OCI-LY1 (cell line): ENCODE measurements around the gene MED13.

Experiments used
- H2AFZ ChIP-seq: fragments of 200-600 bp; sonication (generic), shearing (Covaris generic); 2 replicates; pipeline ENCODE4 v1.6.0; 2014; ENCODE audit warnings: antibody characterized with exemption, mild to moderate bottlenecking, low read length
- H3F3A ChIP-seq: fragments of 200-600 bp; sonication (generic), shearing (Covaris generic); 2 replicates; pipeline ENCODE4 v1.6.0; 2014; ENCODE audit warnings: mild to moderate bottlenecking, antibody characterized with exemption, low read length, moderate library complexity; ENCODE audit not compliant: insufficient read depth
- H3K27ac ChIP-seq: fragments of 200-600 bp; sonication (generic); 2 replicates; pipeline ENCODE4 v1.5.1; 2014; ENCODE audit warnings: low read length, mixed run types, mild to moderate bottlenecking, low read depth; ENCODE audit not compliant: poor library complexity, severe bottlenecking
- H3K27me3 ChIP-seq: fragments of 200-600 bp; sonication (generic); 2 replicates; pipeline ENCODE4 v1.6.0; 2014; ENCODE audit warnings: antibody characterized with exemption, mild to moderate bottlenecking, low read length, moderate library complexity; ENCODE audit not compliant: insufficient read depth
- H3K36me3 ChIP-seq: fragments of 200-600 bp; sonication (generic); 2 replicates; pipeline ENCODE4 v1.6.1; 2014; ENCODE audit warnings: mild to moderate bottlenecking, antibody characterized with exemption, low read length, moderate library complexity, mixed read lengths; ENCODE audit not compliant: insufficient read depth
- H3K4me1 ChIP-seq: fragments of 200-600 bp; sonication (generic); 2 replicates; pipeline ENCODE4 v1.5.1; 2014; ENCODE audit warnings: mild to moderate bottlenecking, low read length, moderate library complexity; ENCODE audit not compliant: insufficient read depth, severe bottlenecking
- H3K4me2 ChIP-seq: fragments of 200-600 bp; sonication (generic), shearing (Covaris generic); 2 replicates; pipeline ENCODE4 v1.6.1; 2014; ENCODE audit warnings: low read length
- H3K4me3 ChIP-seq: fragments of 200-600 bp; sonication (generic); 2 replicates; pipeline ENCODE4 v1.5.1; 2014; ENCODE audit warnings: low read length, low read depth, mild to moderate bottlenecking, mixed read lengths; ENCODE audit not compliant: poor library complexity, severe bottlenecking
- H3K79me2 ChIP-seq: fragments of 200-600 bp; shearing (Covaris generic); 2 replicates; pipeline ENCODE4 v1.6.1; 2016; ENCODE audit warnings: mixed run types, low read length, mixed read lengths; ENCODE audit not compliant: insufficient read depth
- H3K9ac ChIP-seq: fragments of 200-600 bp; sonication (generic), shearing (Covaris generic); 2 replicates; pipeline ENCODE4 v1.6.1; 2014; ENCODE audit warnings: mild to moderate bottlenecking, low read length, mixed read lengths
- H3K9me2 ChIP-seq: fragments of 200-600 bp; sonication (generic), shearing (Covaris generic); 2 replicates; pipeline ENCODE4 v1.6.1; 2014; ENCODE audit warnings: low read depth, mild to moderate bottlenecking, low read length, mixed read lengths
- H3K9me3 ChIP-seq: fragments of 200-600 bp; shearing (Covaris generic); 2 replicates; pipeline ENCODE4 v1.6.1; 2014; ENCODE audit warnings: low read length, mixed read lengths
- H4K20me1 ChIP-seq: fragments of 200-600 bp; sonication (generic), shearing (Covaris generic); 2 replicates; pipeline ENCODE4 v1.6.0; 2016; ENCODE audit warnings: mild to moderate bottlenecking, low read length; ENCODE audit not compliant: insufficient read depth
- EZH2 ChIP-seq: fragments of 200-600 bp; sonication (generic), shearing (Covaris generic); IDR thresholded peaks from 2 replicates; pipeline ENCODE4 v1.8.0; 2017; ENCODE audit warnings: borderline replicate concordance, mixed run types, mild to moderate bottlenecking, antibody characterized with exemption, low read length, moderate library complexity, mixed read lengths
- TF ChIP-seq, protein P1 (sequence below): fragments of 200-600 bp; sonication (generic), shearing (Covaris generic); IDR thresholded peaks from 2 replicates; pipeline ENCODE4 v1.5.1; 2017; ENCODE audit warnings: mild to moderate bottlenecking, antibody characterized with exemption, low read length, moderate library complexity, mixed read lengths

The MED13 gene

DNA sequence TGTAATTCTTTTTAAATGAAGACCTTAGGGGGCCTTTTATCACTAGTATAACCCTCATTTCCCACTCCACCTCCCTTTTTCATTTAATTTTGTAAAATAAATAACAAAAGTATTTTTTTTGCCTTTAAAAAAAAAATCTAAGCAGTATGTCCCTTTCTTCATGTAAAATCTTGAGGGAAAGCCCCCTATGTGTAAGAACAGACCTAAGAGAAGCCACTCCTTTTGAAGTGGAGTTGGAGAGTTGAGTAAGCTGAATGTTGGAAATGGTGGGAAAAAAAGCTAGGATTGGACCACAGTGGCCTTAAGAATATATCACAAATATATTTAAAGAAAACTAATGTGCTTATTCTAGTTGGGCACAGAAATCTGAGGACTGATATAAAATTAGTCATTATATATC is 92.8 kb downstream of the MED13 start:
- Histone ChIP-seq H3K9me3 (no peaks in the 10 kb centered on the region), H3K27me3 (no peaks in the 10 kb centered on the region), H4K20me1 (no peaks in the 10 kb centered on the region), H3K27ac (no peak overlapping the region), H3F3A (no peaks in the 10 kb centered on the region), H3K4me1 (no peaks in the 10 kb centered on the region), H2AFZ (no peak overlapping the region), H3K4me3 (no peak overlapping the region), H3K9me2 (no peaks in the 10 kb centered on the region), H3K4me2 (no peak overlapping the region), H3K36me3 (peaks cover 70% of the 10 kb centered on the region), H3K9ac (no peak overlapping the region), H3K79me2 (no peaks in the 10 kb centered on the region; the same call in 1 of the 2 replicates)
- TF ChIP-seq, protein P1, sequence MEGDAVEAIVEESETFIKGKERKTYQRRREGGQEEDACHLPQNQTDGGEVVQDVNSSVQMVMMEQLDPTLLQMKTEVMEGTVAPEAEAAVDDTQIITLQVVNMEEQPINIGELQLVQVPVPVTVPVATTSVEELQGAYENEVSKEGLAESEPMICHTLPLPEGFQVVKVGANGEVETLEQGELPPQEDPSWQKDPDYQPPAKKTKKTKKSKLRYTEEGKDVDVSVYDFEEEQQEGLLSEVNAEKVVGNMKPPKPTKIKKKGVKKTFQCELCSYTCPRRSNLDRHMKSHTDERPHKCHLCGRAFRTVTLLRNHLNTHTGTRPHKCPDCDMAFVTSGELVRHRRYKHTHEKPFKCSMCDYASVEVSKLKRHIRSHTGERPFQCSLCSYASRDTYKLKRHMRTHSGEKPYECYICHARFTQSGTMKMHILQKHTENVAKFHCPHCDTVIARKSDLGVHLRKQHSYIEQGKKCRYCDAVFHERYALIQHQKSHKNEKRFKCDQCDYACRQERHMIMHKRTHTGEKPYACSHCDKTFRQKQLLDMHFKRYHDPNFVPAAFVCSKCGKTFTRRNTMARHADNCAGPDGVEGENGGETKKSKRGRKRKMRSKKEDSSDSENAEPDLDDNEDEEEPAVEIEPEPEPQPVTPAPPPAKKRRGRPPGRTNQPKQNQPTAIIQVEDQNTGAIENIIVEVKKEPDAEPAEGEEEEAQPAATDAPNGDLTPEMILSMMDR, result no peak
- no peak for TF ChIP-seq EZH2

DNA sequence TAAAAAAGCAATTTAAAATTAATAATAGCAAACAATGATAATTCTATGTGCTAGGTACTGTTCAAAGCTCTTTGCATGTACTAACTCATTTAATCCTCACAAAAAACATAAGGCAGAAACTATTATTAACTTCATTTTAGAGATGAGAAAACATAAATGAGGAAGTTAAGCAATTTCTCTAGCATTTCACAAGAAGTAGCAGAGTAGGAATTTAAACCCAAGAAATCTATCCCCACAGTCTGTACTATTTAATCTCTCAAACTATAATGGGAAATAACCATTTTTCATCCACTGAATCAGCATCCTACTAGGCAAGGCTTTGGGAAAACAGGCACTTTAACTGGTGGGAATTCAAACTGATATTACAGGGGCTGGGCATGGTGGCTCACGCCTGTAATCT is 95.0 kb downstream of the MED13 start:
- TF ChIP-seq, protein P1, result no peak
- no peak for TF ChIP-seq EZH2
- H2AFZ ChIP-seq, result no peak overlapping the region
- H3K9ac ChIP-seq, result no peak overlapping the region

DNA sequence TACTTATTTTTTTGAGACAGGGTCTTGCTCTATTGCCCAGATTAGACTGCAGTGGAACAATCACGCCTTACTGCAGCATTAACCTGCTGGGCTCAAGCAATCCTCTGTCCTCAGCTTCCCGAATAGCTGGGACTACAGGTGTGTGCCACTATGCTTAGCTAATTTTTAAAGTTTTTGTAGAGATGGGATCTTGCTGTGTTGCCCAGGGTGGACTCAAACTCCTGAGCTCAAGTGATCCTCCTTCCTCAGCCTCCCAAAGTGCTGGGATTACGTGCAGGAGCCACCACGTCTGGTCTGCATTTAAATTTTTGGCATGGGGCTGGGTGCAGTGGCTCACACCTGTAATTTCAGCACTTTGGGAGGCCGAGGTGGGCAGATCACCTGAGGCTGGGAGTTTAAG is 96.3 kb downstream of the MED13 start:
- no peaks in the 10 kb centered on the region for H3K9me2 ChIP-seq

More for the DNA sequence above, 95.0 kb downstream of the MED13 start:
- no peak overlapping the region for H3K4me2 ChIP-seq
- H3K27ac ChIP-seq, result no peak overlapping the region
- H3K79me2 ChIP-seq, result no peaks in the 10 kb centered on the region; the same call in 1 of the 2 replicates
- H3K9me2 ChIP-seq, result no peaks in the 10 kb centered on the region
- peaks cover 69% of the 10 kb centered on the region for H3K36me3 ChIP-seq
- H3F3A ChIP-seq, result no peaks in the 10 kb centered on the region
- H3K4me3 ChIP-seq, result no peak overlapping the region
- no peaks in the 10 kb centered on the region for H3K9me3 ChIP-seq
- no peaks in the 10 kb centered on the region for H3K4me1 ChIP-seq
- H3K27me3 ChIP-seq, result no peaks in the 10 kb centered on the region
- H4K20me1 ChIP-seq, result no peaks in the 10 kb centered on the region

More for the DNA sequence above, 96.3 kb downstream of the MED13 start:
- H3F3A ChIP-seq, result no peaks in the 10 kb centered on the region
- H3K4me2 ChIP-seq, result no peak overlapping the region
- TF ChIP-seq, protein P1, result no peak
- no peak for TF ChIP-seq EZH2
- H3K4me1 ChIP-seq, result no peaks in the 10 kb centered on the region
- H4K20me1 ChIP-seq, result no peaks in the 10 kb centered on the region
- no peak overlapping the region for H3K27ac ChIP-seq
- no peaks in the 10 kb centered on the region for H3K9me3 ChIP-seq
- H3K79me2 ChIP-seq, result no peaks in the 10 kb centered on the region
- H3K4me3 ChIP-seq, result no peak overlapping the region
- H2AFZ ChIP-seq, result no peak overlapping the region
- no peak overlapping the region for H3K9ac ChIP-seq
- H3K27me3 ChIP-seq, result no peaks in the 10 kb centered on the region
- H3K36me3 ChIP-seq, result peaks cover 73% of the 10 kb centered on the region
